ENCODE measurements around the gene USH2A. TPM values are rescaled to one million over a fixed set of nuclear protein-coding genes. Genes with fewer than 3 reads are reported as not detected.

The USH2A gene
- polyA plus RNA-seq, 2 of the 4 experiments (the other 2 are of a cell fraction): not detected

DNA sequence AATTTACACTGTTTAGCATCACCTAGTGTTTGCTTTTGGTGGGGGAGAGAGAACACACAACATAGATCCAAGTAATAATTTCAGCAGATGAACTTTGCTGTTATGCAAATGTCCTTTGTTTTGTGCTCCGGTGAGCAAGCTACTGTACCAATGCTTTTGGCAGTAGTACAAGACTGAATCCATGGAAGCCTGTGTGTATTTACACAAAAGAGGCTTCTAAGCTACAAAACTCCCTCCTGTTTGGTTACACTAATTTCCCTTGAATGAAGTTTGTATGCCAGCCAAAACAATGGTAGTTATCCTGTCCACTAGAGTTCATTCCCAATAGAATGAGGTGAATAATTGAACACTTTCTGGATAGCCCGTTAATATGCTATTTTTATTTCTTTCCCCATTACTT is 535.6 kb downstream of the USH2A start:
- no peak overlapping the region for H3K4me3 ChIP-seq
- ChIA-PET POLR2A (interaction anchor here (0.5 kb wide), 1 partner anchor 53 kb away, joined by 7 read pairs; no protein-coding TSS in a partner anchor), CTCF (interaction anchor here (0.9 kb wide), 1 partner anchor 8 kb away, joined by 3 read pairs; no protein-coding TSS in a partner anchor)
- H3K27ac ChIP-seq: no peak overlapping the region
- H3K9me3 ChIP-seq: no peaks in the 10 kb centered on the region
- TF ChIP-seq, protein P1, sequence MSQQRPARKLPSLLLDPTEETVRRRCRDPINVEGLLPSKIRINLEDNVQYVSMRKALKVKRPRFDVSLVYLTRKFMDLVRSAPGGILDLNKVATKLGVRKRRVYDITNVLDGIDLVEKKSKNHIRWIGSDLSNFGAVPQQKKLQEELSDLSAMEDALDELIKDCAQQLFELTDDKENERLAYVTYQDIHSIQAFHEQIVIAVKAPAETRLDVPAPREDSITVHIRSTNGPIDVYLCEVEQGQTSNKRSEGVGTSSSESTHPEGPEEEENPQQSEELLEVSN (IDR thresholded peaks at IDR 0.05; ENCODE audit: borderline replicate concordance, low read depth): no peak
- TF ChIP-seq MAZ (IDR thresholded peaks at IDR 0.05; ENCODE audit: borderline replicate concordance, low read depth, low read length) (no peak), CBX8 (IDR thresholded peaks at IDR 0.05) (no peak), EHF (CRISPR knock-in tag; IDR thresholded peaks at IDR 0.05) (no peak), ZNF302 (CRISPR knock-in tag; IDR thresholded peaks at IDR 0.05) (no peak), POLR2A (IDR thresholded peaks at IDR 0.05; ENCODE audit: low read length) (no peak), TFCP2L1 (CRISPR knock-in tag; IDR thresholded peaks at IDR 0.05) (no peak), CEBPB (IDR thresholded peaks at IDR 0.05) (no peak), FOSB (CRISPR knock-in tag; IDR thresholded peaks at IDR 0.05) (no peak), PHF8 (IDR thresholded peaks at IDR 0.05; ENCODE audit: borderline replicate concordance, low read depth) (no peak)
- TF ChIP-seq, protein P2, sequence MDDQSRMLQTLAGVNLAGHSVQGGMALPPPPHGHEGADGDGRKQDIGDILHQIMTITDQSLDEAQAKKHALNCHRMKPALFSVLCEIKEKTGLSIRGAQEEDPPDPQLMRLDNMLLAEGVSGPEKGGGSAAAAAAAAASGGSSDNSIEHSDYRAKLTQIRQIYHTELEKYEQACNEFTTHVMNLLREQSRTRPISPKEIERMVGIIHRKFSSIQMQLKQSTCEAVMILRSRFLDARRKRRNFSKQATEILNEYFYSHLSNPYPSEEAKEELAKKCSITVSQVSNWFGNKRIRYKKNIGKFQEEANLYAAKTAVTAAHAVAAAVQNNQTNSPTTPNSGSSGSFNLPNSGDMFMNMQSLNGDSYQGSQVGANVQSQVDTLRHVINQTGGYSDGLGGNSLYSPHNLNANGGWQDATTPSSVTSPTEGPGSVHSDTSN (IDR thresholded peaks at IDR 0.05): no peak
- TF ChIP-seq, protein P3, sequence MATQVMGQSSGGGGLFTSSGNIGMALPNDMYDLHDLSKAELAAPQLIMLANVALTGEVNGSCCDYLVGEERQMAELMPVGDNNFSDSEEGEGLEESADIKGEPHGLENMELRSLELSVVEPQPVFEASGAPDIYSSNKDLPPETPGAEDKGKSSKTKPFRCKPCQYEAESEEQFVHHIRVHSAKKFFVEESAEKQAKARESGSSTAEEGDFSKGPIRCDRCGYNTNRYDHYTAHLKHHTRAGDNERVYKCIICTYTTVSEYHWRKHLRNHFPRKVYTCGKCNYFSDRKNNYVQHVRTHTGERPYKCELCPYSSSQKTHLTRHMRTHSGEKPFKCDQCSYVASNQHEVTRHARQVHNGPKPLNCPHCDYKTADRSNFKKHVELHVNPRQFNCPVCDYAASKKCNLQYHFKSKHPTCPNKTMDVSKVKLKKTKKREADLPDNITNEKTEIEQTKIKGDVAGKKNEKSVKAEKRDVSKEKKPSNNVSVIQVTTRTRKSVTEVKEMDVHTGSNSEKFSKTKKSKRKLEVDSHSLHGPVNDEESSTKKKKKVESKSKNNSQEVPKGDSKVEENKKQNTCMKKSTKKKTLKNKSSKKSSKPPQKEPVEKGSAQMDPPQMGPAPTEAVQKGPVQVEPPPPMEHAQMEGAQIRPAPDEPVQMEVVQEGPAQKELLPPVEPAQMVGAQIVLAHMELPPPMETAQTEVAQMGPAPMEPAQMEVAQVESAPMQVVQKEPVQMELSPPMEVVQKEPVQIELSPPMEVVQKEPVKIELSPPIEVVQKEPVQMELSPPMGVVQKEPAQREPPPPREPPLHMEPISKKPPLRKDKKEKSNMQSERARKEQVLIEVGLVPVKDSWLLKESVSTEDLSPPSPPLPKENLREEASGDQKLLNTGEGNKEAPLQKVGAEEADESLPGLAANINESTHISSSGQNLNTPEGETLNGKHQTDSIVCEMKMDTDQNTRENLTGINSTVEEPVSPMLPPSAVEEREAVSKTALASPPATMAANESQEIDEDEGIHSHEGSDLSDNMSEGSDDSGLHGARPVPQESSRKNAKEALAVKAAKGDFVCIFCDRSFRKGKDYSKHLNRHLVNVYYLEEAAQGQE (IDR thresholded peaks at IDR 0.05): no peak
- TF ChIP-seq, protein P4, sequence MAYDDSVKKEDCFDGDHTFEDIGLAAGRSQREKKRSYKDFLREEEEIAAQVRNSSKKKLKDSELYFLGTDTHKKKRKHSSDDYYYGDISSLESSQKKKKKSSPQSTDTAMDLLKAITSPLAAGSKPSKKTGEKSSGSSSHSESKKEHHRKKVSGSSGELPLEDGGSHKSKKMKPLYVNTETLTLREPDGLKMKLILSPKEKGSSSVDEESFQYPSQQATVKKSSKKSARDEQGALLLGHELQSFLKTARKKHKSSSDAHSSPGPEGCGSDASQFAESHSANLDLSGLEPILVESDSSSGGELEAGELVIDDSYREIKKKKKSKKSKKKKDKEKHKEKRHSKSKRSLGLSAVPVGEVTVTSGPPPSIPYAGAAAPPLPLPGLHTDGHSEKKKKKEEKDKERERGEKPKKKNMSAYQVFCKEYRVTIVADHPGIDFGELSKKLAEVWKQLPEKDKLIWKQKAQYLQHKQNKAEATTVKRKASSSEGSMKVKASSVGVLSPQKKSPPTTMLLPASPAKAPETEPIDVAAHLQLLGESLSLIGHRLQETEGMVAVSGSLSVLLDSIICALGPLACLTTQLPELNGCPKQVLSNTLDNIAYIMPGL (CRISPR knock-in tag; IDR thresholded peaks at IDR 0.05; ENCODE audit: borderline replicate concordance): no peak
- H3K4me2 ChIP-seq: no peak overlapping the region
- ATAC-seq: no peak
- DNase-seq (ENCODE audit: low read depth in 1 of 2, low spot score in 1 of 2): no peak
- WGBS (ENCODE audit: missing lambda C conversion rate): 44% methylated on average over 2 of the region's 2 CpGs
- no peak for FAIRE-seq
- H3K4me1 ChIP-seq: no peaks in the 10 kb centered on the region

DNA sequence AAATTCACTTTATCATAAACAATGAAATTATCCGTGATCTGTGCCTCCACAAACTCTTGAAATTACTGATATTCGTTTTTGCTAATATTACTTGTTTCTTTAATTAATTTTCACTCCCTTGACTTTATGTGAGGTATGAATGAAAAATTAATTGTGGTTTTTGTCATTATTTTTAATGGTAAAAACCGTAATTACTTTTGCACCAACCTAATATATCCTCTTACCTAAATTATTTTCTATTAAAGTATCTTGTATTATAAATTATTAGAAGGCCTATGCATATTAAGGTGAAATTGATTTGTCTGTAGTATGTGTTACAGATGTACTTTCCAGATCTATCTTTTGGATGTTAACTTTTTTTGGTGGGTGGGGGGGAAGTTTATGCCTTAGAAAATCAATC is 540.2 kb downstream of the USH2A start:
- 2% methylated on average over 3 of the region's 3 CpGs for WGBS (ENCODE audit: missing lambda C conversion rate)

More for the DNA sequence above, 540.2 kb downstream of the USH2A start:
- ChIA-PET CTCF (no interaction called here), POLR2A (no interaction called here)
- H3K27ac ChIP-seq: no peak overlapping the region
- H3K4me1 ChIP-seq: no peaks in the 10 kb centered on the region
- no peak for TF ChIP-seq RFX5 (IDR thresholded peaks at IDR 0.05)
- TF ChIP-seq KDM1A (IDR thresholded peaks at IDR 0.05; ENCODE audit: low read depth): no peak
- TF ChIP-seq FOSB (CRISPR knock-in tag; IDR thresholded peaks at IDR 0.05): no peak
- TF ChIP-seq, protein P5, sequence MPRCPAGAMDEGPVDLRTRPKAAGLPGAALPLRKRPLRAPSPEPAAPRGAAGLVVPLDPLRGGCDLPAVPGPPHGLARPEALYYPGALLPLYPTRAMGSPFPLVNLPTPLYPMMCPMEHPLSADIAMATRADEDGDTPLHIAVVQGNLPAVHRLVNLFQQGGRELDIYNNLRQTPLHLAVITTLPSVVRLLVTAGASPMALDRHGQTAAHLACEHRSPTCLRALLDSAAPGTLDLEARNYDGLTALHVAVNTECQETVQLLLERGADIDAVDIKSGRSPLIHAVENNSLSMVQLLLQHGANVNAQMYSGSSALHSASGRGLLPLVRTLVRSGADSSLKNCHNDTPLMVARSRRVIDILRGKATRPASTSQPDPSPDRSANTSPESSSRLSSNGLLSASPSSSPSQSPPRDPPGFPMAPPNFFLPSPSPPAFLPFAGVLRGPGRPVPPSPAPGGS (IDR thresholded peaks at IDR 0.05): no peak
- TF ChIP-seq, protein P6, sequence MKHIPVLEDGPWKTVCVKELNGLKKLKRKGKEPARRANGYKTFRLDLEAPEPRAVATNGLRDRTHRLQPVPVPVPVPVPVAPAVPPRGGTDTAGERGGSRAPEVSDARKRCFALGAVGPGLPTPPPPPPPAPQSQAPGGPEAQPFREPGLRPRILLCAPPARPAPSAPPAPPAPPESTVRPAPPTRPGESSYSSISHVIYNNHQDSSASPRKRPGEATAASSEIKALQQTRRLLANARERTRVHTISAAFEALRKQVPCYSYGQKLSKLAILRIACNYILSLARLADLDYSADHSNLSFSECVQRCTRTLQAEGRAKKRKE (CRISPR knock-in tag; IDR thresholded peaks at IDR 0.05; ENCODE audit: low read depth): no peak
- no peak for TF ChIP-seq ZFP36 (IDR thresholded peaks at IDR 0.05; ENCODE audit: borderline replicate concordance, partially characterized antibody)
- no peak for TF ChIP-seq EP300 (IDR thresholded peaks at IDR 0.05)
- no peak for TF ChIP-seq EHMT2 (IDR thresholded peaks at IDR 0.05; ENCODE audit: low read depth)
- TF ChIP-seq SREBF2 (IDR thresholded peaks at IDR 0.05): no peak
- TF ChIP-seq, protein P3 (IDR thresholded peaks at IDR 0.05): no peak
- no peak for TF ChIP-seq MAZ (IDR thresholded peaks at IDR 0.05; ENCODE audit: borderline replicate concordance, low read depth, low read length)
- no peak for TF ChIP-seq NPAS2 (CRISPR knock-in tag; IDR thresholded peaks at IDR 0.05; ENCODE audit: borderline replicate concordance)
- H3K4me2 ChIP-seq: no peak overlapping the region
- H3K4me3 ChIP-seq: no peak overlapping the region
- no peak for DNase-seq (ENCODE audit: low read depth in 1 of 2, low spot score in 1 of 2)
- no peak for FAIRE-seq
- H3K9me3 ChIP-seq: no peaks in the 10 kb centered on the region
- no peak for ATAC-seq
